ENCODE measurements around the gene GAPDH.

GAPDH gene

DNA sequence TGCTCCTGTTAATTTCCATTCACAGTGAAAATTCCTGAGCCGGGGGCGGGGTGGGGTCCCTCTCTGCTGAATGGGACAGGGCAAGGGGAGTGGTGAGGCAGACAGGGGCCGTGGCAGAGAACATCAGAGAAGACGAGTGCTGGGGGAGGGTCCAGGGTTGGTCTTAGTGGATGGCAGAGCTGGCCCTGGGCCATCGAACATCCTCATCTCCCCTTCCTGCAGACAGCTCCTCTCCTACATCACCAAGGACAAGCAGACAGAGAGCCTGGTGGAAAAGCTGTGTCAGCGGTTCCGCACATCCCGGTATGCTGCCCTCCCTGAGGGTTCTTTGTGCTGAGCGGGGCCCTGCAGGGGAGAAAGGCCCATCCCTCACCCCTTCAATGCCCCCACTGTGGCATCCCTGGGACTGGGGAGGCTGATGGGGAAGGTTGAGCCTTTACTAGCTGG is 5.0 kb upstream of the GAPDH start:
- Histone ChIP-seq H3K36me3 (ENCODE audit: control insufficient read depth in 2 of 2, insufficient read depth in 1 of 2, low read length in 2 of 2) (peaks cover 51 to 82% of the 10 kb centered on the region in 2 experiments), H3K4me1 (ENCODE audit: control insufficient read depth, insufficient read depth, low read length) (peaks cover 12% of the 10 kb centered on the region), H3K9me3 (ENCODE audit: control insufficient read depth, insufficient read depth, low read depth, low read length) (no peaks in the 10 kb centered on the region), H3K4me3 (ENCODE audit: low read depth, low read length) (no peak overlapping the region), H3K27ac (ENCODE audit: extremely low read depth, low read depth, low read length) (no peak overlapping the region)
- CTCF ChIA-PET: interaction anchor here (1.2 kb wide), 2 partner anchors 8 to 24 kb away, joined by 3 read pairs; no protein-coding TSS in a partner anchor
- POLR2A ChIA-PET: interaction anchor here (0.6 to 4.7 kb wide), 3 partner anchors 22 to 59 kb away, joined by 3 to 24 read pairs (median 5); partner anchors contain the start of gene VAMP1
- TF ChIP-seq EGR2 (tag by site-specific recombination; IDR thresholded peaks at IDR 0.05; ENCODE audit: low read depth) (no peak), GLI4 (tag by site-specific recombination; IDR thresholded peaks at IDR 0.05) (no peak), ZNF664 (tag by site-specific recombination; IDR thresholded peaks at IDR 0.05) (no peak), GLIS1 (tag by site-specific recombination; IDR thresholded peaks at IDR 0.05) (peak; percentile 60; the same call in 1 of the 2 replicates), ZNF514 (tag by site-specific recombination; IDR thresholded peaks at IDR 0.05) (no peak), SP3 (tag by site-specific recombination; IDR thresholded peaks at IDR 0.05) (no peak), ZNF747 (tag by site-specific recombination; IDR thresholded peaks at IDR 0.05) (no peak), ZBTB20 (tag by site-specific recombination; IDR thresholded peaks at IDR 0.05) (no peak), ZNF76 (tag by site-specific recombination; IDR thresholded peaks at IDR 0.05; ENCODE audit: borderline replicate concordance, low read depth) (no peak), GLIS2 (tag by site-specific recombination; IDR thresholded peaks at IDR 0.05) (0 out of 2 replicates have a peak, but pooled peaks have one; percentile 26), ZIC2 (tag by site-specific recombination; IDR thresholded peaks at IDR 0.05) (peak; percentile 43; the same call in 1 of the 2 replicates), ZNF610 (tag by site-specific recombination; IDR thresholded peaks at IDR 0.05; ENCODE audit: borderline replicate concordance) (no peak), ZFP37 (tag by site-specific recombination; IDR thresholded peaks at IDR 0.05) (no peak), ZNF785 (tag by site-specific recombination; IDR thresholded peaks at IDR 0.05) (no peak), ZNF677 (tag by site-specific recombination; IDR thresholded peaks at IDR 0.05) (no peak), ZNF174 (tag by site-specific recombination; IDR thresholded peaks at IDR 0.05) (no peak), ZNF341 (tag by site-specific recombination; IDR thresholded peaks at IDR 0.05; ENCODE audit: low read depth) (no peak)
- TF ChIP-seq, protein P1, sequence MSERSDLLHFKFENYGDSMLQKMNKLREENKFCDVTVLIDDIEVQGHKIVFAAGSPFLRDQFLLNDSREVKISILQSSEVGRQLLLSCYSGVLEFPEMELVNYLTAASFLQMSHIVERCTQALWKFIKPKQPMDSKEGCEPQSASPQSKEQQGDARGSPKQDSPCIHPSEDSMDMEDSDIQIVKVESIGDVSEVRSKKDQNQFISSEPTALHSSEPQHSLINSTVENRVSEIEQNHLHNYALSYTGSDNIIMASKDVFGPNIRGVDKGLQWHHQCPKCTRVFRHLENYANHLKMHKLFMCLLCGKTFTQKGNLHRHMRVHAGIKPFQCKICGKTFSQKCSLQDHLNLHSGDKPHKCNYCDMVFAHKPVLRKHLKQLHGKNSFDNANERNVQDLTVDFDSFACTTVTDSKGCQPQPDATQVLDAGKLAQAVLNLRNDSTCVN (tag by site-specific recombination; optimal IDR thresholded peaks at IDR 0.05): no peak
- TF ChIP-seq, protein P2, sequence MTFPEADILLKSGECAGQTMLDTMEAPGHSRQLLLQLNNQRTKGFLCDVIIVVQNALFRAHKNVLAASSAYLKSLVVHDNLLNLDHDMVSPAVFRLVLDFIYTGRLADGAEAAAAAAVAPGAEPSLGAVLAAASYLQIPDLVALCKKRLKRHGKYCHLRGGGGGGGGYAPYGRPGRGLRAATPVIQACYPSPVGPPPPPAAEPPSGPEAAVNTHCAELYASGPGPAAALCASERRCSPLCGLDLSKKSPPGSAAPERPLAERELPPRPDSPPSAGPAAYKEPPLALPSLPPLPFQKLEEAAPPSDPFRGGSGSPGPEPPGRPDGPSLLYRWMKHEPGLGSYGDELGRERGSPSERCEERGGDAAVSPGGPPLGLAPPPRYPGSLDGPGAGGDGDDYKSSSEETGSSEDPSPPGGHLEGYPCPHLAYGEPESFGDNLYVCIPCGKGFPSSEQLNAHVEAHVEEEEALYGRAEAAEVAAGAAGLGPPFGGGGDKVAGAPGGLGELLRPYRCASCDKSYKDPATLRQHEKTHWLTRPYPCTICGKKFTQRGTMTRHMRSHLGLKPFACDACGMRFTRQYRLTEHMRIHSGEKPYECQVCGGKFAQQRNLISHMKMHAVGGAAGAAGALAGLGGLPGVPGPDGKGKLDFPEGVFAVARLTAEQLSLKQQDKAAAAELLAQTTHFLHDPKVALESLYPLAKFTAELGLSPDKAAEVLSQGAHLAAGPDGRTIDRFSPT (tag by site-specific recombination; IDR thresholded peaks at IDR 0.05): no peak
- TF ChIP-seq, protein P3, sequence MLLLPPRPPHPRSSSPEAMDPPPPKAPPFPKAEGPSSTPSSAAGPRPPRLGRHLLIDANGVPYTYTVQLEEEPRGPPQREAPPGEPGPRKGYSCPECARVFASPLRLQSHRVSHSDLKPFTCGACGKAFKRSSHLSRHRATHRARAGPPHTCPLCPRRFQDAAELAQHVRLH (tag by site-specific recombination; IDR thresholded peaks at IDR 0.05): no peak
- TF ChIP-seq, protein P4, sequence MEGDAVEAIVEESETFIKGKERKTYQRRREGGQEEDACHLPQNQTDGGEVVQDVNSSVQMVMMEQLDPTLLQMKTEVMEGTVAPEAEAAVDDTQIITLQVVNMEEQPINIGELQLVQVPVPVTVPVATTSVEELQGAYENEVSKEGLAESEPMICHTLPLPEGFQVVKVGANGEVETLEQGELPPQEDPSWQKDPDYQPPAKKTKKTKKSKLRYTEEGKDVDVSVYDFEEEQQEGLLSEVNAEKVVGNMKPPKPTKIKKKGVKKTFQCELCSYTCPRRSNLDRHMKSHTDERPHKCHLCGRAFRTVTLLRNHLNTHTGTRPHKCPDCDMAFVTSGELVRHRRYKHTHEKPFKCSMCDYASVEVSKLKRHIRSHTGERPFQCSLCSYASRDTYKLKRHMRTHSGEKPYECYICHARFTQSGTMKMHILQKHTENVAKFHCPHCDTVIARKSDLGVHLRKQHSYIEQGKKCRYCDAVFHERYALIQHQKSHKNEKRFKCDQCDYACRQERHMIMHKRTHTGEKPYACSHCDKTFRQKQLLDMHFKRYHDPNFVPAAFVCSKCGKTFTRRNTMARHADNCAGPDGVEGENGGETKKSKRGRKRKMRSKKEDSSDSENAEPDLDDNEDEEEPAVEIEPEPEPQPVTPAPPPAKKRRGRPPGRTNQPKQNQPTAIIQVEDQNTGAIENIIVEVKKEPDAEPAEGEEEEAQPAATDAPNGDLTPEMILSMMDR (tag by site-specific recombination; IDR thresholded peaks at IDR 0.05): no peak
- TF ChIP-seq, protein P5, sequence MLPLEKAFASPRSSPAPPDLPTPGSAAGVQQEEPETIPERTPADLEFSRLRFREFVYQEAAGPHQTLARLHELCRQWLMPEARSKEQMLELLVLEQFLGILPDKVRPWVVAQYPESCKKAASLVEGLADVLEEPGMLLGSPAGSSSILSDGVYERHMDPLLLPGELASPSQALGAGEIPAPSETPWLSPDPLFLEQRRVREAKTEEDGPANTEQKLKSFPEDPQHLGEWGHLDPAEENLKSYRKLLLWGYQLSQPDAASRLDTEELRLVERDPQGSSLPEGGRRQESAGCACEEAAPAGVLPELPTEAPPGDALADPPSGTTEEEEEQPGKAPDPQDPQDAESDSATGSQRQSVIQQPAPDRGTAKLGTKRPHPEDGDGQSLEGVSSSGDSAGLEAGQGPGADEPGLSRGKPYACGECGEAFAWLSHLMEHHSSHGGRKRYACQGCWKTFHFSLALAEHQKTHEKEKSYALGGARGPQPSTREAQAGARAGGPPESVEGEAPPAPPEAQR (tag by site-specific recombination; IDR thresholded peaks at IDR 0.05): no peak
- TF ChIP-seq, protein P6, sequence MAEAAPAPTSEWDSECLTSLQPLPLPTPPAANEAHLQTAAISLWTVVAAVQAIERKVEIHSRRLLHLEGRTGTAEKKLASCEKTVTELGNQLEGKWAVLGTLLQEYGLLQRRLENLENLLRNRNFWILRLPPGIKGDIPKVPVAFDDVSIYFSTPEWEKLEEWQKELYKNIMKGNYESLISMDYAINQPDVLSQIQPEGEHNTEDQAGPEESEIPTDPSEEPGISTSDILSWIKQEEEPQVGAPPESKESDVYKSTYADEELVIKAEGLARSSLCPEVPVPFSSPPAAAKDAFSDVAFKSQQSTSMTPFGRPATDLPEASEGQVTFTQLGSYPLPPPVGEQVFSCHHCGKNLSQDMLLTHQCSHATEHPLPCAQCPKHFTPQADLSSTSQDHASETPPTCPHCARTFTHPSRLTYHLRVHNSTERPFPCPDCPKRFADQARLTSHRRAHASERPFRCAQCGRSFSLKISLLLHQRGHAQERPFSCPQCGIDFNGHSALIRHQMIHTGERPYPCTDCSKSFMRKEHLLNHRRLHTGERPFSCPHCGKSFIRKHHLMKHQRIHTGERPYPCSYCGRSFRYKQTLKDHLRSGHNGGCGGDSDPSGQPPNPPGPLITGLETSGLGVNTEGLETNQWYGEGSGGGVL (tag by site-specific recombination; IDR thresholded peaks at IDR 0.05): no peak
